GM19438 (cell line): ENCODE data around the gene KSR2.
"Not testable (repeated sequence)": the region's sequence is repeated elsewhere in the genome, so short reads cannot be mapped to it uniquely, and the experiment has no call there.

ENCODE experiments used
- ATAC-seq: cut with Tn5 transposase; IDR thresholded peaks from one replicate; pipeline ENCODE4 v1.9.1; 2021; ENCODE audit warnings: low read depth; ENCODE audit not compliant: unreplicated experiment

Gene KSR2

DNA sequence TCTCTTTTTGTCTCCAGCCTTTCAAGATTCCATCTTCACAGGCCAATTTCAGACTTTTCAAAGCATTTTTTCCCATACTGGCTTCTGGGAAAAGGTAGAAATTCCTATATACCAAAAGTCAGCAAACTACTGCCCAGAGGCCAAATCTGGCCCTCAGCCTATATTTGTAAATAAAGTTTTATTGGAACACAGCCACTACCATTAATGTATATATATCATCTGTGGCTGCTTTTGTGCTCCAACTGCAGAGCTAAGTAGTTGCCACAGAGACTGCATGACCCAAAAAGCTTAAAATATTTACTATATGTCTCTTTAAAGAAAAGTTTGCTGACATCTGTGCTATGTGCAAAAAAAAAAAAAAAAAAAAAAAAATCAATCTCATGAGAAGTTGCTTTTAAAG lies 76.3 kb downstream of the KSR2 start:
- no peak for ATAC-seq

DNA sequence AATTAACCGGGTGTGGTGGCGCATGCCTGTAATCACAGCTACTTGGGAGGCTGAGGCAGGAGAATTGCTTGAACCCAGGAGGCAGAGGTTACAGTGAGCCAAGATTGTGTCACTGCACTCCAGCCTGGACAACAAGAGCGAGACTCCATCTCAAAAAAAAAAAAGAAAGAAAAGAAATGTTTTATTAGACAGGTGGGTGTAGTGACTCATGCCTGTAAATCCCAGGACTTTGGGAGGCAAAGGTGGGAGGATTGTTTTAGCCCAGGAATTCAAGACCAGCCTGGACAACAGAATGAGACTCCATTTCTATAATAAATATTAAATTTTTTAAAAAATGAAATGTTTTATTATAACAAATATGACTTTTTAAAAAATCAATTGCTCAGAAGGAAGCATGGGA lies 77.5 kb downstream of the KSR2 start:
- ATAC-seq = not testable (repeated sequence)

- no peak for ATAC-seq
Observed at GRCh38 chr12:117890644-117891043, 78.1 kb downstream of the KSR2 start.

DNA sequence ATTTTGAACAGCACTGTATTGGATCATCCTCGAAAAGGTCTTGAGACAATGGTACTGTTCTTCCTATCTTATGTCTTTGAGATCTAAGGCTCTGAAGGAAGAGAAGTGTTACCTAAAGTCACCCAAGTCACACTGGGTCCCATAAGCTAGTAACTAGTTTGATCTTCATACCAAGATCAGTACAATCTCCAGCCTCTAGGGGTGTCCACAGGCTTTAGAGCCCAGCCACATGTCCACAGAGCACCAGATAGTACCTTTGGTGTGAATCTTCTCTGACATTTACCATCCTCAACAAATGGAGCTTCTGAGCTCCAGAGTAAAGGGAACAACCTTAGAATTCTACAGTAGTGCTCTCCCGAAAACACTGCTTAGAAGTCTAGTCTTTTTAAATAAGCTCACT lies 78.7 kb downstream of the KSR2 start:
- ATAC-seq = no peak

- no peak for ATAC-seq
Observed at GRCh38 chr12:117889098-117889497, 79.7 kb downstream of the KSR2 start.

DNA sequence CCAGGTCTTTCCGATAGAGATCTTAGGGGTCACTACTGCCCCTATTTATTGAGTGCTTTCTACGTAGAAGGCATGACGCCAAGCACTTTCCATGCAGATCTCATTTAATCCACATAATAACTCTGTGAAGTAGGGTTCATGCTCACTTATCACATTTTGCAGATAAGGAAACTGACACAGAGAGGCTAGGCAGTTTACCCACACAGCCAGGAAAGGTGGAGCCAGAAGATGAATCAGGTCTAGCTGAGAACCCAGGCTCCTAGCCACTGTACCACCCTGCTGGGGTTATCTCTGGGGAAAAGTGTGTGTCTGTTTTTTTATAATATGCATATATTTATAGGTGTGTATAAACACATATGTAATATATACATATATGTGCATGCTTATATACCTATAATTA lies 83.6 kb downstream of the KSR2 start:
- ATAC-seq = no peak

DNA sequence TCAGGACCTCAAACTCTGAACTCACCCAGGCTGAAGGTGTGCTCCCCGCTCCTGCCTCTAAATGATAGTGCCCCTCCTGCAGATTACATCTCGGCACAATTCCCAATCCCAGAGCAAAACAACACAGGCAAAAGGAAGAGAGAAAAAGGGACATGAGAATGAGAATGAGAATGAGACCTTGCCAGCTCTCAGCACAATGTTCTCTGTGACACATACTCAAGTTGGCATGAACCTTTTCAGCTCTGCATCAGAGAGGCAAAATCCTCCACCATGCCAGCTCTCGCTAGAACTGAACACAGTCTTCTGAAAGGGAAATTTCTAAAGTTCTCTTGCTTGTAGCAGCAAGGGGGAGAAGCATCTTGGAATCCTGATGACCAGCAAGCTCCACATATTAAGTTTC lies 84.6 kb downstream of the KSR2 start:
- ATAC-seq = no peak

DNA sequence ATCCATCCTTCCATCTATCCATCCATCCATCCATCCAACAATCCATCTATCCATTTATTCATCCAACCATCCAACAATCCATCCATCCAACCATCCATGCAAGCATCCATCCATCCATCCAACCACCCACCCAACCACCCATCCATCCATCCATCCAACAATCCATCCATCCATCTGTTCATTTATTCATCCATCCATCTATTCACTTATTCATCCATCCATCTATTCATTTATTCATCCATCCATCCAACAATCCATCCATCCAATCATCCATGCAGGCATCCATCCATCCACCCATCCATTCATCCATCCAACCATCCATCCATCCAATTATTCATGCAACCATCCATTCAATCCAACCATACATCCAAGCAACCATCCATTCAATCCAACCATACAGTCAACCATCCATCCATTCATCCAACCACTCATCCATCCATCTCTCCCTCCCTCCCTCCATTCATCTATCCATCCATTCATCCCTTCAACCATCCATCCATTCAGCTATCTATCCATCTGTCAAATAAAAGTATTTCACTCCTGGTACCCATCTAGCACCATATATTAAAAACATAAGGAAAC lies 86.1 kb downstream of the KSR2 start:
- ATAC-seq = no peak

GRCh38 chr12:117882181-117882580 lies 86.6 kb downstream of the KSR2 start:
- ATAC-seq = no peak

DNA sequence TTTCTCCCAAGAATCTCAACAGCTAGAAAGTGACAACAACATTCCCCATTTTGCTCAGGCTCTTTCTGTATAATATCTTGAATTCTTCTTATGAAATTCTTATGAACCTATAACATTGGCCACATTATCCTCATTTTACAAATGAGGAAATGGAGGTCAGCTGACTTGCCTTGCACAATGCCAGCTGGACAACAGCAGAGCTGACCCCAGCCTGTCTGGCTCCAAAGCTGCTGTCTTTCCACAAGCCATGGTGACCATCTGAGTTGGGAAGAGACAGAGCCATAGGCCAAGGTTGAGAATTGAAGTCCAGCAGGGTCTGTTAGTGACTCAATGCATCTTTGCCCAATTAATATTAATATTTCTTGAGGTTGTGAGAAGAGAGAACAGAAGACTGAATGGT lies 87.3 kb downstream of the KSR2 start:
- no peak for ATAC-seq

DNA sequence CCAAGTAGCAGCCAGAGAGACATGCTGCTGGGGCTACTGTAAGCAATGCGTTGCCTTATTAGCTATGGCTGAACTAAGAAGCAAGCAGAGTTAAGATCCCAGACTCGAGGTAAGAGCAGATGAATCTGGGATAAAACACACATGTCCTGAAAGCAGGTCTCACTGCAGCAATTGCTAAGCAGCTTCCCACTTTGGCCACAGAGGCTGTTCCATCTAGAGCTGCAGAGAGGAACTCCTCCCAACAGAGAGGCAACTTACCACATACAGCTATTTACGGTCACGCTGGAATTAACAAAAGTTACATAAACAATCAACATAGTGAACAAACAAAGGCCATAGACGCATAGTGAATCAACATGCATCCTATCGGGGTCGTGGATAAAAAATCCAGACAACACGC lies 90.2 kb downstream of the KSR2 start:
- ATAC-seq = no peak

- no peak for ATAC-seq
Observed at GRCh38 chr12:117876436-117876816, 92.4 kb downstream of the KSR2 start.

GRCh38 chr12:117875744-117876435 lies 92.9 kb downstream of the KSR2 start:
- ATAC-seq = no peak

- no peak for ATAC-seq
Observed at GRCh38 chr12:117874842-117875434, 93.9 kb downstream of the KSR2 start.

GRCh38 chr12:117874198-117874597 lies 94.6 kb downstream of the KSR2 start:
- ATAC-seq = not testable (repeated sequence)

GRCh38 chr12:117872546-117873169 lies 96.1 kb downstream of the KSR2 start:
- ATAC-seq = no peak

- ATAC-seq = no peak
Observed at GRCh38 chr12:117869551-117869950, 99.2 kb downstream of the KSR2 start.

DNA sequence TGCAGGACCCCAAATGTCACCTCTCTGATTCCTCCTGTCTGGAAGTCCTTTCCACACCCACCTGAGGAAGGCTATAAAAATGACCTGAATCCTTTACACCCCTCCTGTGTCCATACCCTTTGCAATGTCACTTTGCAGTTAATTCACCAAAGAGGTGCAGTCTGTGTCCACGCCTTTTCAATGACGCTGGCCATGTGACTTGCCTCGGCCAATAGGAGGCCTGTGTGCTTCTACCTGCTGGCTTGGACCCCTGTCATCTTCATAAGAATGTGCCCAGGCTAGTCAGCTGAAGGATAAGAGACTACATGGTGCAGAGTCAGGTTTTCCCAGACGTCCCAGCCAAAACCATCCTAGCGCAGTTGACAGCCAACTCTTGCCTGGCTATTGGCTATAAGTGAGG lies 101.4 kb downstream of the KSR2 start:
- no peak for ATAC-seq

DNA sequence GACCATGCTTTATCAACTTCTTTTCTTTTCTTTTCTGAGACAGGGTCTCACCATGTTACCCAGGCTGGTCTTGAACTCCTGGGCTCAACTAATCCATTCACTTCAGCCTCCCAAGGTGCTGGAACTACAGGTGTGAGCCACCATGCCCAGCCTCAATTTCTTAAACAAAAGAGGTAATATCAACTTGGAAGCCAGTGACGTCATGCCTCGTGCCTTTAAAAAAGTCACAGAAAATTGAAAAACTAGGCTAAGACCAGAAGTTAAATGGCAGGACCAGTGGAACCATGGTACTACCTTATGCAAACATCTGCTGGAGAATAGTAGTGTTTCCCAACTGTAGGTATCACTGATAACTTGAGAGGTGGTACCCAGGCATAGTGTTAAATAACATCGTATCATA lies 103.3 kb downstream of the KSR2 start:
- ATAC-seq = no peak

GRCh38 chr12:117863002-117863709 lies 105.6 kb downstream of the KSR2 start:
- ATAC-seq = no peak

GRCh38 chr12:117861691-117862090 lies 107.1 kb downstream of the KSR2 start:
- ATAC-seq = no peak
